Measurements from ENCODE around the gene TNNT1.
A peak's percentile ranks its signal among the peaks of the same experiment; 100 is the strongest.
"Not testable (repeated sequence)": the region's sequence is repeated elsewhere in the genome, so short reads cannot be mapped to it uniquely, and the experiment has no call there.

TNNT1 gene

DNA sequence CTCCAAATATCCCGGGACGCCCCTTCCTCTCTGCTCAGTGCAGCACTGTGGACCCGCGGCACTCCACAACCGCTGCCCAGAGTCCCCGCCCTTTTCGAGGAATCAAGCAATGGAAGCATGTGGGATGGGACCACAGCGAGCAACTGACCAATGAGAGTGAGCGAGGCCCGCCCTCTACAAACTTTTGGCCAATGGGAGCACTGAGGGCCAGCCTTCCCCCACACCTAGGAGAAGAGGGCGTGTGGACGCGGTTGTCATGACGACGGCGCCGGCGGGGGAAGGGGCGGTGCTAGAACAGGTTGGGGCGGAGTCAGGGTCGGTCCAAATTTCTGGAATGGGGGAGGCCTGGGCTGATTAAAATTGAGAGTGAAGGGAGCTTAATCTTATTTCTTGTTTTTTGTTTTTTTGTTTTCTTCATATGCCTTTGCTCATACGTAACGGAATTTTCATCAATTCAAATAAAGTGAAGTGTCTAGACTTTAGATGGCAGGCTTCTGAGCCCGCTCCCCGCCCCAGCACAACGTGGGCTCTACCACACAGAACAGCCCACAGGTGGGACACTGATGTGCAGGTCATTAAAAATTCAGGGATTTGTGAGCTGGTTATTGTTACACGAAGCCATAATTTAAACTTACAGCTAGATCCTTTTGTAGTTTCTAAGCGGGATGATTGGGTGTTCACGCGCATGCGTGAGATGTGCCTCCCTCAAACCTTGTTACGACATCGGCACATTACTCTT, 17.7 kb upstream of the TNNT1 start, which contains the start of gene DNAAF3:
Gene DNAAF3 (minus strand): TSS at position 84 of the 739 bp plus-strand sequence. CDS start 200 bp downstream, outside the sequence.
- peak; percentile 96 for DNase-seq

DNA sequence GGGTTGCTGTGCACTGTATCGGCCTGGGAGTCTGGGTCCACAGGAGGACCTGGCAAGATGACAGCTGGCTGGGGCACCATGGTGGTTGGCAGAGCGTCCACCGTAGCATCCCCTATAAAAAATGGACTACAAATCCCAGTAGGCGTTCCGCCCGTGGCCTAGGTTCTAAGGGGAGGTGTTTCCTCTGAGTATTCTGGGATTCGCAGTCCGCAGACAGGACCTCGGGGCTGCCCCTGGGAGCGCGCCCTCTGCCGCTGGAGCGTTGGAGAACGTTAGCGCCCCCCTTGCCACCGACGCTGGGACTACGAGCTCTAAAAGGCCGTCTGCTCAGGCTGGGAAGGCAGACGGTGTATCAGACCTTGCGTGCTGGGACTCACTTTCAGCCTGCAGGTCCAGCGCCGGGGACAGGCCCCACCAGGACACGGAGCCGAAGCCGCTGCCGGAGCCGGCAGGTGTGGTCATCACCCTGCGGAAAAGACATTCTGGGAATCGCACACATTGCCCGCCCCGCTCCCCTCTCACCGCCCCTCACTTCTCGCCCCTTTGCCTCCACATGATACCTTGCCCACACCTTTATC, 17.0 kb upstream of the TNNT1 start:
- peak; percentile 26 for DNase-seq

DNA sequence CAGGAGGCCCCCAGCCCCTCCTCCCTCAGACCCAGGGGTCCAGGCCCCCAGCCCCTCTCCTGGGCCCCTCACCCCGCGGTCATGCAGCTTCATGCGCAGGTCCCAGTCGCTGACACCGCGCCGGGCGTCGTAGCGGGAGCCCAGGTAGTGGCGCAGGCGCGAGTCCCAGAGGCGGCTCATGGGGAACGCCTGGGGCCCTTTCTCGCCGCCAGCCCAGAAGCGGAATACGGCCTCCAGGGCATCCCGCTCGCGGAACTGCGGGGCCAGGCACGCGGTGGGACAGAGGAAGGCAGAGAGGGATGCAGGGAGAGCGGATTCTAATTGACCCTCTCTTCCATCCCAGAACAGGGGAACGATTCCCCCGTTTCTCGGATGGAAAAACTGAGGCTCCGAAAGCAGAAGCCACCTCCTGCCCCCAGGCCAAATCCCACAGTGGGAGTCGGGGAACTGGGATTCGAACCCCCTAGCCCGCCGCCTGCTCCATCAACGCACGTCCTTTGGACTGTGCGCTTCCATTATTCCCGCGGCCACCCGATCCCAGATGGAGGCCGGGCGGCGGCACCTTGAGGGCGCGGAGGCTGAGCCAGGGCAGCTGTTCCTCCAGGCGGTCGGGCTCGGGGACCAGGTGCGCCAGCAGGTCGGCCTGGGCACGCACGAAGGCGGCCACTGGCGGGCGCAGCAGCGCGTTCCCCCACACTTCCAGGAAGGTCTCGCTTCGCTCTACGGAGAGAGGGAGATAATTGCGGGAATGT, 12.7 kb upstream of the TNNT1 start:
- no peak for DNase-seq

DNA sequence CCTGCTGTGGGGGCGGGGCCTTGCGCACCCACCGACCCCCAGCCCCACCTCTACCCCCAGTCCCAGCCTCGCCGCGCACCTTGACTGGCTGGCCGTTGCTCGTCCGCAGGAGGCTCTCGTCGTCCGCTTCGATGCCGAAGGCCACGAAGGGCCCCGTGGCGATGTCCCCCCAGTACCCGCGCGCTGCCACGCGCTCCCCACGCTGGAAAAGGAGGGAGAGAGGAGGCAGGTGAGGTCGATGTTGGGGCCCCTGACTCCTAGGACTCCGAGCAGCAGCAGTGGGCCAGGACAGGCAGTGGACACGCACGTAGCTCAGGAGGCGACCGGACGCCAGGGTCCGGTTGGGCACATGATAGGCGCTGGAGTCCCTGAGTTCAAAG, 12.0 kb upstream of the TNNT1 start:
- no peak for DNase-seq

DNA sequence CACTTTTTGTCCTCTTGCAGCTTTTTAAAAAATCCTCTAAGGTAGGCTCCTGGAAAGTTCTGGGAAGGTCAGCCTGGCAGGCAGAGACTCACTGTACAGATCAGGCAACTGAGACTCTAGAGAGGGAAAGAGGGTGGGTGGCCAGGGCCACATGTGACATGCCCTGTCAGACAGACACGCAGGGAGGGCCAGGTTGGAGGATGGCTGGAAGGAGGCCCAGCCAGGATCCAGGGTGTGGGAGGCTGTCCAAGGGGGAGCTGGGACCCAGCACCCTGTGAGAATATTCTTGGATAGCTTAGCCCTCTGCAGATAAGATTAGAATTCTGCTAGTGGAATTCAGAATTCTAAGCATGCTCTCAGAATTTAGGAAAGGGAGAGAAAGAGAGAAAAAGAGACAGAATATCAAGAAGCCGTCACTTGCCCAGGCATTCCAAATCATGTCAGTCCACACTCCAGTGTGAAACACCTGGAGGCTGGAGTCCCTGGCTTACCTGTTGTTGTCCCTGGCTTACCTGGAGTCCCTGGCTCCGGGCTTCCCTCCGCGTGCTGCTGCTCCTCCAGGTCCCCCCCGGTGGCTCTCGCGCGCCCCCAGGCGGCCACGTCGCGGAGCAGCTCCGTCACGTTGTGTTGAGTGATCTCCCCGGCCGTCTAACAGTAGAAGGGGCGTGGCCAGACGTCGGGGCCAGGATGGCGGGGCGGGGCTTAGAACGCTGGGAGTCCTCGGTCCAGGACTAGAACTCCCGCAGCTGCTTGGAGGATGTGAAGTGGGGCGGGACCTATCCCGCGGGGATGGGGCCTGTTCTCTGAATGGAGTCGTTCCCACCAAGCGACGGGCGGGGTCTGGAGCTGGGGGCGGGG, 11.4 kb upstream of the TNNT1 start:
- DNase-seq, result peak; percentile 87

DNA sequence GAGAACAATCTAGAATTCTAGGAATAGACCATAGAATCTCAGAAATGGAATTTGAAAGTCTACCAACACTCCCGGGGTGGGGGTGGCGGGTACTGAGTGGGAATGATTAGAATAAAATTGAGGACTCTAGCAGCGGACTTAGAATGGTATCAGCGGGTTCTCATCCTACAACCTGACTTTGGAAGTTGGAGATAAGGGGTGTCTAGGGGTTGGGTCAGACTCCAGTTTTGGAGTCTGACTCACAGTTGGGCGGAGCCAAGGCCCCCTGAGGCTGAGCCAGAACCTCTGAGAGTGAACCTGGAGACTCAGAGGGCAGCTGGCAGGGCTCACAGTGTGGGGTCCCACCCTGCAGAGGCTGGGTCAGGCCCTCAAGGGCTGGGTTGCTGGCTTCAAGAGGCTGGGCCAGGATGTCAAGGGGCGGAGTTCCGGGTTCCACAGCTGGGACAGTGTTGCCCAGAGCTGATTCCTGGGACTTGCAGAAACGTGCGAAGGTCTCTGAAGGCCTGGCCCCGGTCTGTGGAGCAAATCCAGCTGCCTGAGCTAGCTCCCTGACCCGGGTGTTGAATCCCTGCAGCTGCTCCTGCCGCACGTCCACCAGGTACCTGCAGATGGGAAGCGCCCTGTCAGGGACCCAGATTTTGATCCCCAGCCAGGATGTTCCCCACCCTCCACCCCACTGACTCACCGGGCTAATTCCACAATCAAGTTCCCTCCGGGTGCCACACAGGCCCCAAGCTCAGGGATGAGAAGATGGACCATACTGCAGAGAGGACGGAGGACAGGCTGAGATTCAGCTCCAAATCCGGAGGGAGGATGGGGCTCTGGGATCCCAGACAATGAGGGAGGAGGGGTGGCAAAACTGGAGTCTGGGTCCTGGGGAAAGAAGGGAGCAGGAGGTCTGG, 10.1 kb upstream of the TNNT1 start:
- peak; percentile 49 for DNase-seq

DNA sequence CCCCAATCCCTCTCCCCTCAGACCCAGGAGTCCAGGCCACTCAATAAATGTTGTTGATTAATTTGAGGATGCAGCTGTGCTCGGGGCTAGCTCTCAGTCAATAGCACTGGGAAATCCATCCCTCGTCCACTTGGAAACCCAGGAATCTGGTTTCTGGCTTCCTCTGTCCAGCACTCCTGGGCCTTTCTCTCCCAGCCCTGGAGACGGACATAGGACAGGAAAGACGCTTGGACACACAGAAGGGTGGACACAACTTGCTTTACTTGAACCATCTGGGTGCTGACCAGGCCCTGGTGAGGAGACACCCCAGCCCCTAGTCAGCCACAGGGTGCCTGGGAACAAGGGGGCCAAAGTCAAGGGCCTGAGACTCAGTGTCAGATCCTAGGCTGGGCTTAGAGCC, 9.4 kb upstream of the TNNT1 start:
- no peak for DNase-seq

DNA sequence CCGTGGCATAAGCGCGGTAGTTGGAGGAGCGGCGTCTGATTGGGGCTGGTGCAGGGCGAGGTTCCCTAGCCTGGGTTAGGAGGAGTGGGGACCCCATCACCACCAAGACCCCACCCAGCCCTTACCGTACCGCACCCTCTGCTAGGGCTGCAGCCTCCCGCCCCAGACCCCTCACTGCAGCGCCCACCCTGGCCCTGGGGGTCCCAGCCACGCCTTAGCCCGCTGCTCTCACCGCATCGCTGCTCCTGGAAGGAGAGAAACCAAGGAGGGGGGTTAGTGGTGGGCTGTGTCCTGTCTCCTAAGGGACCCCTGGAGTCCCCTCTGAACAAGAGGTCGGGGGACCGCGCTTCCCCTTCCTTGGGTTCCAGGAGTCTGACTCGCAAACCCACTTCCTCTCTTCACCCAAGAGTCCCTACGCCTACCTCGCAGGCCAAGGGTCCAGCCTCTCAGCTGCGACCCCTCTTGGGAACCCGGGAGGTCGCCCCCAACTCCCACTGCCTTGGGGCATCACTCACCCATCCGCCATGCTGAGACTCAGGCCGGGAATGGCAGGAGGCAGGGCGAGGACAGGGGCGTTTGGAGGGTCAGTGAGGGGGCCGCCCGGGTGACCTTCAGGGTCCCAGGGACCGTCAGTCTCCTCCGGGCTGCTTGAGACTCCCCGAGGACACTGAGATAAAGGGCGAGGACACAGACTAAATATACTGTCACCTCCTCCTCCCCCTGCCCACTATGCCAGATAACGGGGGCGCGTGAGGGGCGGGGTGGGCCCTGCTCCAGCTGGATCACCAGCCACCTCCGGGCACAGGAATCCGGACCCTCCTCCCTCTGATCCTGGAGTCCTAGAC, 8.3 kb upstream of the TNNT1 start, which contains the start of gene TNNI3:
Gene TNNI3 (minus strand): TSS at position 669 of the 845 bp plus-strand sequence. CDS start 143 bp downstream, at position 526.
- no peak for DNase-seq

DNA sequence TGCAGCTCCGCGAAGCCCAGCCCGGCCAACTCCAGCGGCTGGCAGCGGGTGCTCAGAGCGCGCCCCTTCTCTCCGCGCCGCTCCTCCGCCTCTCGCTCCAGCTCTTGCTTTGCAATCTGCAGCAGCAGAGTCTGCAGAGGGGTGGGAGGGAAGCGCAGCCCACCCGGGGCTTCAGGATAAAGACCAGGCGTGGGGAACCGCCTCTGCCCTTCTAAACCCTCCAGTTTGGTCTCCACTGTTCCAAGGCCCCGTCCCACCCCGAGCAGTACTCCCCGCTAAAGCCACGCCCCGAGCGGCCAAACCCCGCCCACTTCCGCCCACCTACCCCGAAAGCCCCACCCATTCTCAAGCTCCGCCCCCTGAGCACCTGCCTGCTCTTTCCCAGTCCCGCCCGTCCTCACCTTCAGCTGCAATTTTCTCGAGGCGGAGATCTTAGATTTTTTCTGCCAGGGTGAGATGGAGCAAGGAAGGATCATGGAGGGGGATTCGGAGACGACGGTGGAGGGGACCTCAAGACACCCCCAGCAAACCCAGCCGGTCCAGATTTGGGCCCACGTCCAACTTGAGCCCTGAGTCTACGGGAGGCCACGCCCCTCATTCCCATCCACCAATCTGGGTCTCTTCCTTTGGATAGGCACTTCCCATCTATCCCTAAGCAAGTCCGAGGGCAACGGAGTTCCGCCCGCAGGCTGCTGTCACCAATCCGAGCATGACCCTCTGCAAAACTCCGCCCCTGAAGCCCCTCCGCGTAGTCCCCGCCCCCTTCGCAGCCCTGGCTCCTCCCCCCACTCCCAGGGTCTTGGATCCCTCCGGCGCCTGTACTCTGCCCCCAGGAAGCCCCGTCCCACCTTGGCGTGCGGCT, 7.4 kb upstream of the TNNT1 start:
- DNase-seq, result peak; percentile 46

DNA sequence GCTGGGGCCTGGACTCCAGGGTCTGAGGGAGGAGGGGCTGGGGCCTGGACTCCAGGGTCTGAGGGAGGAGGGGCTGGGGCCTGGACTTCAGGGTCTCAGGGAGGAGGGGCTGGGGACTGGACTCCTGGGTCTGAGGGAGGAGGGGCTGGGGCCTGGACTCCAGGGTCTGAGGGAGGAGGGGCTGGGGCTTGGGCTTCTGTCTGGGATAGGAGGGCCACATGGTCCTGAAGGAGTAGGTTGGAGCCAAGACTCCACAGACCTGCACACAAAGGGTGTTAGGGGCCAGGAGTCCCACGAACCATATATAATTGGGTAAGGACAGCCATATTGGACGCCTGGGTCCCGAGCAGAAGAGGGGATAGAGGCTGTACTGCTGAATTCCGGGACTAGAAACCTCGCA, 6.8 kb upstream of the TNNT1 start:
- DNase-seq, result not testable (repeated sequence)

DNA sequence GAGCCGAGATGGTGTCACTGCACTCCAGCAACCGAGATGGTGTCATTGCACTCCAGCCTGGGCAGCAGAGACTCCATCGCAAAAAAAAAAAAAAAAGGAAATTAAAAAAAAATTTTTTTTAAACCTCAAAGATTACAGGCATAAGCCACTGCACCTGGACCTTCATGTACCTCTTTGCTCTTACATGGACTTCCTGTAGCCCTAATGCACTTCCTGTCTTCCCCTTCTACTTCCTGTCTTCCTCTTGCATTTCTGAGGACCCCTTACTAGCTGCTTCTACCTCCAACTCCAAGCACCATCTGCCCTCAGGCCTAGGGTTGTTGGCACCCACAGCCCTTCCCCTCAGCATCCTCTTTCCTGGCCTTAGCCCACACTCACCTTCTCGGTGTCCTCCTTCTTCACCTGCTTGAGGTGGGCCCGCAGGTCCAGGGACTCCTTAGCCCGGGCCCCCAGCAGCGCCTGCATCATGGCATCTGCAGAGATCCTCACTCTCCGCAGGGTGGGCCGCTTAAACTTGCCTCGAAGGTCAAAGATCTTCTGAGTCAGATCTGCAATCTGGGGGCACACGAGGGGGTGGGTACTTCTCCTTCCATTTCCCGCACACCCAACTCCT, 4.8 kb upstream of the TNNT1 start:
- no peak for DNase-seq

DNA sequence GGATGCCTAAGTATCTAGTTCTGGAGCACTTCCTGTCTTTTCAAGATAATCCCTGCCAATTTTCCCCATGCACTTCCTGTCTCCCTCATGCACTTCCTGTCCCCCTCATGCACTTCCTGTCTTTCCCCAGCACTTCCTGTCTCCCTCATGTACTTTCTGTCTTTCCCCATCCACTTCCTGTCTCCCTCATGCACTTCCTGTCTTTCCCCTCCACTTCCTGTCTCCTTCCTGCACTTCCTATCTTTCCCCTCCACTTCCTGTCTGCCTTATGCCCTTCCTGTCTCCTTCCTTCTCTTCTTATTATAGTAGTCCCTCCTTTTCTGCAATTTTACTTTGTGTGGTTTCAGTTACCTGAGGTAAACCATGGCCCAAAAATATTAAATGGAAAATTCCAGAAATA, 3.0 kb upstream of the TNNT1 start:
- DNase-seq, result peak; percentile 44

DNA sequence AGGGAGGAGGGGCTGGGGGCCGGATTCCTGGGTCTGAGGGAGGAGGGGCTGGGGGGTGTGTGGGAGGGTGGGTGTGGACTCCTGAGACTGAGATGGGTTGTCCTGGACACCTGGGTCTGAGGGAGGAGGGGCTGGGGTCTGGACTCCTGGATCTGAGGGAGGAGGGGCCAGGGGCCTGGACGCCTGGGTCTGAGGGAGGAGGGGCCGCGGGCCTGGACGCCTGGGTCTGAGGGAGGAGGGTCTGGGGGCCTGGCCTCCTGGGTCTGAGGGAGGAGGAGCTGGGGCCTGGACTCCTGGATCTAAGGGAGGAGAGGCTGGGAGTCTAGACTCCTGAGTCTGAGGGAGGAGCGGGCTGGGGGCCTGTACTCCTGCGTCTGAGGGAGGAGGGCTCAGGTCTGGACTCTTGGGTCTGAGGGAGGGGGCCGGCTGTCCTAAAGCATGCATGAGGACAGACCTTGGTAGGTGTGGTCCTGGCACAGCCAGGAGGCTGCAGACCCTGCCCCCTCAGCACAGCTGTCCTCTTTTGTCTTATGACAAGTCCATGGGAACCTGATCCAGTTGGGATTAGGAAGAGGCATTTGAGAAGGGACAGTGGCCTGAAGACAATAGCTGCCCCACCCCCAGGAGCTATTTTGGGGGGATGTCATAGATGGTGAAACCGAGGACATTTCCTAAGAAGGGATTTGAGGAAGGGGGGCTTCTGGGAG, 1.3 kb downstream of the TNNT1 start:
- no peak for DNase-seq

DNA sequence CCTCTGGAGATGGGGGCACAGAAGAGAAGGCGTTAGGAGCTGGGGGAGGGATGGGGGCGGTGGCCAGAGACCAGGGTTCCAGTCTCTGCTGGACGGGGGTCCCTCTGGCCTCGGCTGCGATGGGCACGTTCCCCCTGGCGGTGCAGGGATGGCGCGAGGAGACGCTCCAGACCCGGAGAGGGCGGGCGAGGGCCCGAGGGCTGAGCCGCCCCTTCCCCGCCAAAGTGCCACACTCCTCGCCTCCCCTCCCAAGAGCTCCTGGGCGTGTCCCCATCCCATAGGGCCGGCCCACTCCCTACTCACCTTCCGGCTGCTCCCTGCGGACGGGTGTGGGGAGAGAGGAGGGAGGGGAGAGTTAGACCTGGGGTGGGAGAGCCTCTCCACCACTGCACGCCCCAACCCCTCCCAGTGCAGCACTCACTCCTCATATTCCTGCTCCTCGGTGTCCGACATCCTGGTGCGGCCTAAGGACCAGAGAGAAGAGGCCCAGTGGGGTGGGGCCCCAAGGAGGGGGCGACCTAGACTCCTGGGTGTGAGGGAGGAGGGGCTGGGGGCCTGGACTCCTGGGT, 2.2 kb downstream of the TNNT1 start:
- peak; percentile 16 for DNase-seq

DNA sequence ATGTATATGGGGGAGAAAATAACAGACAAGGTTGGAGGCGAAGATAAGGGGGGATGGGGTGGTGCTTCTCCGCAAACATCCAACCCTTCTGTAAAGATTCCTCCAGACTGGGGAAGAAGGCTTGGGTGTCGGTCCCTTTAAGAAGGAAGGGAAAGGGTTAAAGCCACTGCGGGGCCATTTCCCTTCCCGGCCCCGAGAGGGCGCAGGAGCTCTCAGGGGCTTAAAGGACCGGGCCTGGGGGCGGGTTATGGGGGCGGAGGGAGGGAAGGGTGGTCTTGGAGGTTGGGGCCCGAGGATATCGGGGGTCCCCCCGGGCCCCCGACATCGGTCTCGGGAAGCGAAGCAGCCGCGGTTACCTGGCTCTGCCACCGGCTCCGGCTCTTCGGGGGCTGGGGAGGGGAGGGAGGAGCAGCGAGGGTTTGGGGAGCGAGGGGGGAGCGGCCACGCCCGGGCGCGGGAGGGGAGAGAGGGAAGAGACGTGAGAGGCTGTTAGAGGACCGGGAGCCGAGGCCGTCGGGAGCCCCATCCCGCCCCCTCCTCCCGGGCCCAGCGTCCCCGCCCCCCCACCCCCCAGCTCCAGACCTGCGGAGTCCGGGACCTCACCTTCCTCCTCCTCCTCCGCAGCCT, 2.8 kb downstream of the TNNT1 start:
- DNase-seq, result no peak

DNA sequence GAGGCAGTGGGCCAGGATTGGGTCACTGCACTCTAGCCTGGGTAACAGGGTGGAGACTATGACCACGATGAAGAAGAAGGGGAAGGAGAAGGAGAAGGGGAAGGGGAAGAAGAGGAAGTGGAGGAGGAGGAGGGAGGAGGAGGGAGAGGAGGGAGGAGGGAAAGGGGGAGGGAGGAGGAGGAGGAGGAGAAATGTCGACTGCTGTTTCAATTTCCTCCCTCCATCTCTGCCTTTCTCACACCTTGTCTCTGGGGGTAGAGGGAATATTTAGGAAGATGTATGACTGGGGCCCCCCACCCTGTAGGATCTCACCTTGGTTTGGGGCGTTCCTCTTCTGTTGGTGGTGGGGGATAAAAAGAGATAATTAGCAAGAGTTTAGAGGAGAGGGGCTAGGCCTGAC, 3.8 kb downstream of the TNNT1 start:
- no peak for DNase-seq

DNA sequence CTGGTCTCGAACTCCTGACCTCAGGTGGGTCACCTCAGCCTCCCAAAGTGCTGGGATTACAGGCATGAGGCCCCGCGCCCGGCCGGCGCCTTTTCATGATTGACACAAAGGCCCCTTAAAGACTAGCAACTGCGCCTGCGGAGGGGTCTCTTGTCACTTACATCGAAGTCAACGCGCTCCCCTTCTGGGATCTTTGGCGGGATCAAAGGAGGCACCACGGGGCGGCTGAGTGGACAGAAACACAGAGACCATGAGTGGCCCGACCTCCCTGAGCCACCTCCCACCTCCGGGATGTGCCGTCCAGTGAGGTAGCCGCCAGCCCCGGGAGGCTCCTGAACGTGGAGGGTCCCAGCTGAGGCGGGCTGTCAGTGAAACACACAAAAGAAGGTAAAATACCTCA, 7.3 kb downstream of the TNNT1 start:
- DNase-seq, result no peak

DNA sequence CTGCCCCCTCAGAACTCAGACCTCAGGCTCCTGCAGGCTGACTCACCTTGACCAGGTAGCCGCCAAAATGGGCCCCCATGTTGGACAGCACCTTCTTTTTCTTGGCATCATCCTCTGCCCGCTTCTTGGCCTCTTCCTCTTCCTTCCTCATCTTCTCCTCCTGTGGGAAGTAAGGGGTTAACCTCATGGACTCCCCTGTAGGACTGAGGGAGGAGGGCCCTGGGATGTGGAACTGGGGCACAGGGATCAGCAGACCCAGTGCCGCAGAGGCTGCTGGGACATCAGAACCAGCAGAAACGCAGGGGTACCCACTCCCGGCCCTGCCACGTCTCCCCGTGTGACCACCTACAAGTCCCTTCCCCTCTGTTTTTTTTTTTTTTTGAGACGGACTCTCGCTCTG, 11.1 kb downstream of the TNNT1 start:
- no peak for DNase-seq

Measured in HCEC 1CT (cell line).